ENCODE measurements around the gene FERMT3. TPM values are rescaled to one million over a fixed set of nuclear protein-coding genes. Genes with fewer than 3 reads are reported as not detected.

The FERMT3 gene
- total and polyA plus RNA-seq, 2 of the 8 experiments (the other 6 are each of a cell fraction or from before 2014, with no cell fraction given) = 1.4 to 3.7 TPM

GRCh38 chr11:64185175-64185692, 21.3 kb upstream of the FERMT3 start (continued):
- no peak for TF ChIP-seq KDM1A (IDR thresholded peaks at IDR 0.05; ENCODE audit: borderline replicate concordance, low read length)
- TF ChIP-seq HDAC2 (IDR thresholded peaks at IDR 0.05; ENCODE audit: borderline replicate concordance in 1 of 2, low read depth in 2 of 2, low read length in 2 of 2) = no peak
- TF ChIP-seq SIN3A (conservative IDR thresholded peaks at IDR 0.05 in 1 of 2, IDR thresholded peaks at IDR 0.05 in 1 of 2; ENCODE audit: low read depth in 1 of 2, low read length in 2 of 2) = peak in 1 of 2 experiments; percentile 52; a peak in 1 of 4 replicates
- TF ChIP-seq BRCA1 (IDR thresholded peaks at IDR 0.05; ENCODE audit: low read depth, low read length) = no peak
- TF ChIP-seq CTBP2 (IDR thresholded peaks at IDR 0.05; ENCODE audit: borderline replicate concordance, insufficient read depth, insufficient read length, low read length) = no peak
- no peak for TF ChIP-seq SP2 (IDR thresholded peaks at IDR 0.05; ENCODE audit: low read length)
- peak; percentile 70 for TF ChIP-seq USF2 (IDR thresholded peaks at IDR 0.05; ENCODE audit: low read length)
- TF ChIP-seq ZNF274 (IDR thresholded peaks at IDR 0.05; ENCODE audit: borderline replicate concordance, extremely low read depth, low read length) = no peak
- TF ChIP-seq CHD1 (IDR thresholded peaks at IDR 0.05; ENCODE audit: low read depth, low read length) = no peak
- no peak for TF ChIP-seq CBX5 (IDR thresholded peaks at IDR 0.05; ENCODE audit: low read depth, low read length)
- peak; percentile 94 for TF ChIP-seq MAX (IDR thresholded peaks at IDR 0.05)
- no peak for TF ChIP-seq TCF12 (IDR thresholded peaks at IDR 0.05; ENCODE audit: low read depth, low read length)
- TF ChIP-seq EP300 (IDR thresholded peaks at IDR 0.05; ENCODE audit: borderline replicate concordance in 1 of 2, low read depth in 2 of 2, low read length in 2 of 2) = no peak
- no peak for TF ChIP-seq RFX5 (IDR thresholded peaks at IDR 0.05; ENCODE audit: borderline replicate concordance, low read depth, low read length)
- TF ChIP-seq POU5F1 (IDR thresholded peaks at IDR 0.05; ENCODE audit: low read depth, low read length) = no peak
- TF ChIP-seq BCL11A (IDR thresholded peaks at IDR 0.05; ENCODE audit: low read depth in 2 of 2, low read length in 2 of 2) = no peak
- TF ChIP-seq SP4 (IDR thresholded peaks at IDR 0.05; ENCODE audit: low read length) = no peak
- TF ChIP-seq NANOG (IDR thresholded peaks at IDR 0.05; ENCODE audit: insufficient read depth, low read depth, low read length, poor library complexity, severe bottlenecking) = no peak
- TF ChIP-seq ATF2 (IDR thresholded peaks at IDR 0.05; ENCODE audit: low read length) = no peak
- no peak for TF ChIP-seq MAFK (IDR thresholded peaks at IDR 0.05; ENCODE audit: low read depth, low read length)
- TF ChIP-seq ASH2L (IDR thresholded peaks at IDR 0.05; ENCODE audit: low read length) = peak; percentile 79
- no peak for TF ChIP-seq RXRA (IDR thresholded peaks at IDR 0.05; ENCODE audit: insufficient read depth, low read depth, low read length)

Data from H1 (cell line).